ENCODE results near the gene TOPBP1.
"Not testable (repeated sequence)": the region's sequence is repeated elsewhere in the genome, so short reads cannot be mapped to it uniquely, and the experiment has no call there.

Gene TOPBP1

GRCh38 chr3:133670525-133670995 lies 8.8 kb upstream of the TOPBP1 start:
- TF ChIP-seq POLR2A (IDR thresholded peaks at IDR 0.05; ENCODE audit: low read depth, low read length) (no peak), POLR2AphosphoS5 (IDR thresholded peaks at IDR 0.05; ENCODE audit: low read depth, low read length) (no peak), TAF1 (IDR thresholded peaks at IDR 0.05; ENCODE audit: borderline replicate concordance, low read depth, low read length) (no peak)
- no peak for FAIRE-seq
- no peak for DNase-seq (ENCODE audit: insufficient read length)

GRCh38 chr3:133669949-133670524 lies 8.3 kb upstream of the TOPBP1 start:
- FAIRE-seq: no peak
- no peak for DNase-seq (ENCODE audit: insufficient read length)
- TF ChIP-seq POLR2A (IDR thresholded peaks at IDR 0.05; ENCODE audit: low read depth, low read length): no peak
- TF ChIP-seq POLR2AphosphoS5 (IDR thresholded peaks at IDR 0.05; ENCODE audit: low read depth, low read length): no peak
- no peak for TF ChIP-seq TAF1 (IDR thresholded peaks at IDR 0.05; ENCODE audit: borderline replicate concordance, low read depth, low read length)

GRCh38 chr3:133667118-133667517 lies 5.4 kb upstream of the TOPBP1 start:
- DNase-seq (ENCODE audit: insufficient read length) (no peak), FAIRE-seq (no peak)
- TF ChIP-seq TAF1 (IDR thresholded peaks at IDR 0.05; ENCODE audit: borderline replicate concordance, low read depth, low read length): no peak
- TF ChIP-seq POLR2A (IDR thresholded peaks at IDR 0.05; ENCODE audit: low read depth, low read length): no peak
- TF ChIP-seq POLR2AphosphoS5 (IDR thresholded peaks at IDR 0.05; ENCODE audit: low read depth, low read length): no peak

GRCh38 chr3:133665188-133665587 lies 3.4 kb upstream of the TOPBP1 start:
- not testable (repeated sequence) for FAIRE-seq; DNase-seq (ENCODE audit: insufficient read length)

GRCh38 chr3:133663569-133664313 lies 2.0 kb upstream of the TOPBP1 start:
- TF ChIP-seq POLR2A (IDR thresholded peaks at IDR 0.05; ENCODE audit: low read depth, low read length) (no peak), POLR2AphosphoS5 (IDR thresholded peaks at IDR 0.05; ENCODE audit: low read depth, low read length) (no peak), TAF1 (IDR thresholded peaks at IDR 0.05; ENCODE audit: borderline replicate concordance, low read depth, low read length) (no peak)
- no peak for DNase-seq (ENCODE audit: insufficient read length)
- FAIRE-seq: peak; percentile 77

DNA sequence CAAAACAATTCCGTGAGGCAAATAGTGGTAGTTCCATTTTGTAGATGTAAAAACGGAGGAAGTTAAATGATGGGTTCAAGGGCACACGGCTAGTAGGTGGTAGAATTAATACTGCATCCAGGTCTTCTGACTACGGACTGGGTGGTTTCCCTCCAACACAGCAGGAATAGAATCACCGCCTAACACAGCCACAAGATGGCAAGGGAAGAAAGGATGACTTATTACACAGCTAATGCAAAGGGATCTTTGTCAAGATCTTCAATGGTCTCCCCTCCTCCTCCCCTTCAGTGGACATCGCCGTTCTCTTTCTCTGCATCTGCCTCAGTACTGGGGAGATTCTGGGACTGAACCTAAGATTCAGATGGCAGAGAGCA lies 524 bp upstream of the TOPBP1 start:
- TF ChIP-seq TAF1 (IDR thresholded peaks at IDR 0.05; ENCODE audit: borderline replicate concordance, low read depth, low read length): no peak
- TF ChIP-seq POLR2AphosphoS5 (IDR thresholded peaks at IDR 0.05; ENCODE audit: low read depth, low read length): no peak
- no peak for TF ChIP-seq POLR2A (IDR thresholded peaks at IDR 0.05; ENCODE audit: low read depth, low read length)
- DNase-seq (ENCODE audit: insufficient read length): no peak
- FAIRE-seq: no peak

DNA sequence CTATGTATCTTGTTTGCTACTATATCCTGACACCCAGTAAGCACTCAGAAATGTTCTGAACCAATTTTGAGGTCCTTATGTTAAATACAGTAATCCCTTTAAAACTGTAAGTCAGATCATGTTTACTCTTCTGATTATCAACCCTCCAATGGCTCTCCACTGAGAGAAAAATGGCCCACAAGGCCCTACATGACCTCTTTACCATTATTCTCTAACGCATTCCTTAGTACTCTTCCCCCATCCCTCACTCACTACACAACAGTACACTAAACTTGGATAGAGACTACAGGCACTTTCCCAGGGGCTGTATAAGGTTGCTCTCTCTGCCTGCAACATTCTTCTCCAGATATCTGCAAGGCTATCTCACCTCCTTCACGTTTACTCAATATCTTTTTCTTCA lies 1.9 kb downstream of the TOPBP1 start:
- TF ChIP-seq TAF1 (IDR thresholded peaks at IDR 0.05; ENCODE audit: borderline replicate concordance, low read depth, low read length): no peak
- TF ChIP-seq POLR2AphosphoS5 (IDR thresholded peaks at IDR 0.05; ENCODE audit: low read depth, low read length): no peak
- FAIRE-seq (no peak), DNase-seq (ENCODE audit: insufficient read length) (no peak)

DNA sequence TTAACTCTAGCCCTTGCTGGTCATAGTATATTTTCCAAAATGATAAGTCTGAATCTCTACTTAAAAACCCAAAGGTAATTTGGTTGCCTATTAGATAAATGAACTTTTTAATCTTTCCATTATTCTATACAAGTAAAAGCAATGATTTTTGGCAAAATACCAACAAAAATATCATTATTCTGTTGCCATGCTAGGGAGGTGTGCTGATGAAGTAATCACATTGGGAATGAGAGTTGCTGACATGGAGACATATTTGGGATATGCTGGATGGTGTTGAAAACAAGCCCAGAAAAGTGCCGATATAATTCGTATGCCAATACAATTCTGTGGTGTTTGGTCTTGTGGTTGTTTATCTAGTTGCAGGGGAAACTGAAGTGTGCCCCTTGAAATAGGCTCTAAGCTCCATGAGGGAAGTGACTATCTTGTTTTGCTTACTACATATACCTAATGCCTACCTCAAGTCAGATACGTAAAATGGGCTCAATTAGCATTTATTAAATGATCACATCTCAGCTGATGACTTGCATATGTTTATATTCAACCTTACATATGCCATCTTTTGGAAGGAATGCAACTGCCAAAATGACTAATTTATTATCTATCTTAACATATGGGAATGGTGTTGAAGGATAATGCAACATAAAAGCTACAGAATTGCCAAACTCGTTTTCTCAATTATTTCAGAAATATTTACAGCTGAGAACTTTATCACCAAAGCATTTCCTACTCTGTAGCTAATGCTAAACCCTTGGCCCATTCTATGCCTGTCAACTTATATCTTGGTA lies 5.8 kb downstream of the TOPBP1 start:
- FAIRE-seq: peak; percentile 65

GRCh38 chr3:133649486-133650068 lies 12.2 kb downstream of the TOPBP1 start:
- DNase-seq (ENCODE audit: insufficient read length) (no peak), FAIRE-seq (no peak)
- TF ChIP-seq POLR2AphosphoS5 (IDR thresholded peaks at IDR 0.05; ENCODE audit: low read depth, low read length) (no peak), TAF1 (IDR thresholded peaks at IDR 0.05; ENCODE audit: borderline replicate concordance, low read depth, low read length) (no peak), POLR2A (IDR thresholded peaks at IDR 0.05; ENCODE audit: low read depth, low read length) (no peak)

More for the DNA sequence above, 5.8 kb downstream of the TOPBP1 start:
- TF ChIP-seq TAF1 (IDR thresholded peaks at IDR 0.05; ENCODE audit: borderline replicate concordance, low read depth, low read length): no peak
- no peak for TF ChIP-seq POLR2A (IDR thresholded peaks at IDR 0.05; ENCODE audit: low read depth, low read length)
- no peak for TF ChIP-seq POLR2AphosphoS5 (IDR thresholded peaks at IDR 0.05; ENCODE audit: low read depth, low read length)
- DNase-seq (ENCODE audit: insufficient read length): no peak

- TF ChIP-seq POLR2AphosphoS5 (IDR thresholded peaks at IDR 0.05; ENCODE audit: low read depth, low read length) (no peak), TAF1 (IDR thresholded peaks at IDR 0.05; ENCODE audit: borderline replicate concordance, low read depth, low read length) (no peak), POLR2A (IDR thresholded peaks at IDR 0.05; ENCODE audit: low read depth, low read length) (no peak)
- no peak for FAIRE-seq
- DNase-seq (ENCODE audit: insufficient read length): no peak
These were observed 17.0 kb downstream of the TOPBP1 start for GRCh38 chr3:133644768-133645167.

DNA sequence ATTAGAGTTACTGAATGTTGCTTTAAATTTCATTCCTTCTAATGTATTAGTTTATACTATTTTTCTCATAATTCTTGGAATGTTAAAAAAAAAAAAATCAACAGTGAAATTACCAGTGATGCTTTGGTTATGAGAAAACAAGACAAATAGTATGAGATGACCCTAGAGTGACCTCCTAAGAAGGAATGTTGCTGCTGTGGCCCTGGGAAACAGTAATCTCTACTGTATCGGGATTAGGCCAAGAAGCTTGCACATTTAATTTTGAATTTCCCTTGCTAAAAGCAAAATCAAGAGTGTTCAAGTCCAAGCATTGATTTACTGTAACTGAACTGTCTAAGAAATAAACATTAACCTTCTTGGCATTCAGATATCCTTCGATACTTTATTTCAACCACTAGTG lies 18.1 kb downstream of the TOPBP1 start:
- no peak for TF ChIP-seq POLR2A (IDR thresholded peaks at IDR 0.05; ENCODE audit: low read depth, low read length)
- no peak for TF ChIP-seq TAF1 (IDR thresholded peaks at IDR 0.05; ENCODE audit: borderline replicate concordance, low read depth, low read length)
- no peak for TF ChIP-seq POLR2AphosphoS5 (IDR thresholded peaks at IDR 0.05; ENCODE audit: low read depth, low read length)
- FAIRE-seq: peak; percentile 56
- DNase-seq (ENCODE audit: insufficient read length): no peak
